Measurements from ENCODE around the gene MTHFD2. TPM values are rescaled to one million over a fixed set of nuclear protein-coding genes. Genes with fewer than 3 reads are reported as not detected.

Gene MTHFD2
- total and polyA plus RNA-seq, 2 donors (not counting 3 experiments of a cell fraction or from before 2014, with no cell fraction given): 25.6 to 83.2 TPM

DNA sequence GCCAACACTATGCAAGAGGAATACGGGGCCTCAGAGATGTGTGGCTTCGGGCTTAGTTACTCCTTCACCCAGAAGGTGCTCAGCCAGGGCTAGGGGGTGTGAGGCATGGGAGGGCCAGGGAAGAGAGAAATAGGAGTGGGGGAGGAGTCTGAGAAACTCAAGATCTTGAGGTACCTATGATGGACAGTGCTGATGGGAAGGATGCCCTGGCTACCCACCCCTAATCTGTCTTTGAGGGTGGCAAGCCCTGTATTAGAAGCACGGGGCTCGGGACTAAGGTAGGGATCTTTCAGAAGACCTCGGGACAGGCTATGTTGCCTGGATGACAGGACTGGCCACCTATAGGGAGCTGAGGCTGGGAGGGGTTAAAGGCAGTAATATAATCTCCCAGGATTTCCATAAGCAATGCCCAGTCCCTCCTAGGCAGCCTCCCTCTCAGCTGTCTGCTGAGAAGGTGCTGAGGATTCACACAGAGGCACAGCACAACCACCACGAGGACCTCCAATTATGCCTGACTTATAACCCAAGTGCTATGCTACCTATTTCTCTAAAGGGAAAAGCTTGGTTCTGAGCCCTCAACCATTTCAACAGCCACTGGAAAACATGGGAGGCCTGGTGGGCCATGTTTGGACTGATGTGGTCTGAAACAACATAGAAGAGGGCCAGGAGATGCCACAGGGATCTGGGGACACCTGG lies 23.3 kb downstream of the MTHFD2 start:
- H3K9me1 ChIP-seq (replicated peaks; ENCODE audit: control insufficient read depth, extremely low read depth, insufficient read depth, low read length): no peaks in the 10 kb centered on the region
- peaks cover 0 to 3% of the 10 kb centered on the region in 2 experiments for H3K36me3 ChIP-seq (ENCODE audit: control insufficient read depth in 2 of 2, extremely low read depth in 1 of 2, insufficient read depth in 2 of 2, low read length in 2 of 2)
- TF ChIP-seq JUN (IDR thresholded peaks at IDR 0.05; ENCODE audit: borderline replicate concordance, insufficient read depth, insufficient read length, low read depth) (no peak), MYC (IDR thresholded peaks at IDR 0.05; ENCODE audit: low read depth, low read length) (no peak), GATA2 (IDR thresholded peaks at IDR 0.05; ENCODE audit: insufficient read depth, insufficient read length, low read depth, low read length) (no peak)
- TF ChIP-seq, protein P1, sequence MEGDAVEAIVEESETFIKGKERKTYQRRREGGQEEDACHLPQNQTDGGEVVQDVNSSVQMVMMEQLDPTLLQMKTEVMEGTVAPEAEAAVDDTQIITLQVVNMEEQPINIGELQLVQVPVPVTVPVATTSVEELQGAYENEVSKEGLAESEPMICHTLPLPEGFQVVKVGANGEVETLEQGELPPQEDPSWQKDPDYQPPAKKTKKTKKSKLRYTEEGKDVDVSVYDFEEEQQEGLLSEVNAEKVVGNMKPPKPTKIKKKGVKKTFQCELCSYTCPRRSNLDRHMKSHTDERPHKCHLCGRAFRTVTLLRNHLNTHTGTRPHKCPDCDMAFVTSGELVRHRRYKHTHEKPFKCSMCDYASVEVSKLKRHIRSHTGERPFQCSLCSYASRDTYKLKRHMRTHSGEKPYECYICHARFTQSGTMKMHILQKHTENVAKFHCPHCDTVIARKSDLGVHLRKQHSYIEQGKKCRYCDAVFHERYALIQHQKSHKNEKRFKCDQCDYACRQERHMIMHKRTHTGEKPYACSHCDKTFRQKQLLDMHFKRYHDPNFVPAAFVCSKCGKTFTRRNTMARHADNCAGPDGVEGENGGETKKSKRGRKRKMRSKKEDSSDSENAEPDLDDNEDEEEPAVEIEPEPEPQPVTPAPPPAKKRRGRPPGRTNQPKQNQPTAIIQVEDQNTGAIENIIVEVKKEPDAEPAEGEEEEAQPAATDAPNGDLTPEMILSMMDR (IDR thresholded peaks at IDR 0.05; ENCODE audit: extremely low read depth in 1 of 2, insufficient read depth in 1 of 2, low read depth in 1 of 2, low read length in 2 of 2): no peak
- intact Hi-C loops (cut with micrococcal nuclease) (no loop called here), dilution Hi-C loops (cut with MboI; ENCODE audit: extremely low pct_ligation_motif_present, low sequenced_read_pairs) (no loop called here)
- H3K79me2 ChIP-seq (ENCODE audit: control insufficient read depth, insufficient read depth, low read length): no peaks in the 10 kb centered on the region
- no peaks in the 10 kb centered on the region for H4K20me1 ChIP-seq (replicated peaks; ENCODE audit: control insufficient read depth, extremely low read depth, insufficient read depth, low read length)
- H3K4me3 ChIP-seq (replicated peaks in 1 of 3; ENCODE audit: insufficient read depth in 1 of 3, low read depth in 1 of 3, low read length in 3 of 3): no peak overlapping the region
- no peak overlapping the region for H3K4me2 ChIP-seq (ENCODE audit: insufficient read depth, low read length)
- no peaks in the 10 kb centered on the region for H3K4me1 ChIP-seq (ENCODE audit: control insufficient read depth, extremely low read depth, insufficient read depth, low read length)
- DNase-seq (ENCODE audit: low read depth, low spot score) (no peak), FAIRE-seq (no peak)
- POLR2A ChIA-PET: no interaction called here
- BruUV-seq (replicated peaks): no TSS peak
- H2AFZ ChIP-seq (ENCODE audit: low read depth, low read length): no peak overlapping the region
- no peaks in the 10 kb centered on the region for H3K9me3 ChIP-seq (replicated peaks; ENCODE audit: control insufficient read depth, insufficient read depth, low read length)
- H3K27ac ChIP-seq (ENCODE audit: insufficient read depth, low read depth, low read length): no peak overlapping the region
- H3K9ac ChIP-seq (replicated peaks; ENCODE audit: extremely low read depth, insufficient read depth, low read length): no peak overlapping the region
- CTCF ChIA-PET: no interaction called here
- H3K27me3 ChIP-seq (ENCODE audit: control insufficient read depth in 2 of 2, insufficient read depth in 2 of 2, low read length in 2 of 2): no peaks in the 10 kb centered on the region

DNA sequence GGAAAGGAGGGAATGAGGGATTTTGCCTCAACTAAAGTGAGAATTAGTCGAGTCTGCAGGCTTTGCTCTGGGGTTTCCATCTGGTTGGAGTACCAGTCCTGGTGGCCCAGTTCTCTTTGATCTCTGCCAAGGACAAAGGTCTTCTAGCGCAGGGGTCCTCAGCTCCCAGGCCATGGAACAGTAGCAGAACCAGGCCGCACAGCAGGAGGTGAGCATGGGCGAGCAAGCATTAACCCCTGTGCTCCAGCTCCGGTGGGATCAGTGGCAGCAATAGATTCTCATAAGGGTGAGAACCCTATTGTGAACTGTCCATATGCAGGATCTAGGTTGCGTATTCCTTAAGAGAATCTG lies 23.9 kb downstream of the MTHFD2 start:
- no peak overlapping the region for H3K9ac ChIP-seq (replicated peaks; ENCODE audit: extremely low read depth, insufficient read depth, low read length)
- no peaks in the 10 kb centered on the region for H3K9me3 ChIP-seq (replicated peaks; ENCODE audit: control insufficient read depth, insufficient read depth, low read length)
- dilution Hi-C loops (cut with MboI; ENCODE audit: extremely low pct_ligation_motif_present, low sequenced_read_pairs) (no loop called here), intact Hi-C loops (cut with micrococcal nuclease) (no loop called here)
- FAIRE-seq (no peak), DNase-seq (ENCODE audit: low read depth, low spot score) (no peak)
- peaks cover 0 to 3% of the 10 kb centered on the region in 2 experiments for H3K36me3 ChIP-seq (ENCODE audit: control insufficient read depth in 2 of 2, extremely low read depth in 1 of 2, insufficient read depth in 2 of 2, low read length in 2 of 2)
- no peak overlapping the region for H3K4me2 ChIP-seq (ENCODE audit: insufficient read depth, low read length)
- CTCF ChIA-PET: no interaction called here
- TF ChIP-seq MYC (IDR thresholded peaks at IDR 0.05; ENCODE audit: low read depth, low read length): no peak
- TF ChIP-seq GATA2 (IDR thresholded peaks at IDR 0.05; ENCODE audit: insufficient read depth, insufficient read length, low read depth, low read length): no peak
- TF ChIP-seq, protein P2, sequence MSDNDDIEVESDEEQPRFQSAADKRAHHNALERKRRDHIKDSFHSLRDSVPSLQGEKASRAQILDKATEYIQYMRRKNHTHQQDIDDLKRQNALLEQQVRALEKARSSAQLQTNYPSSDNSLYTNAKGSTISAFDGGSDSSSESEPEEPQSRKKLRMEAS (IDR thresholded peaks at IDR 0.05; ENCODE audit: insufficient read depth, insufficient read length): no peak
- TF ChIP-seq, protein P1 (IDR thresholded peaks at IDR 0.05; ENCODE audit: extremely low read depth in 1 of 2, insufficient read depth in 1 of 2, low read depth in 1 of 2, low read length in 2 of 2): no peak
- TF ChIP-seq JUN (IDR thresholded peaks at IDR 0.05; ENCODE audit: borderline replicate concordance, insufficient read depth, insufficient read length, low read depth): no peak
- no peak for TF ChIP-seq POLR2AphosphoS5 (IDR thresholded peaks at IDR 0.05; ENCODE audit: insufficient read depth, low read depth, low read length)
- no peak for TF ChIP-seq POLR2A (IDR thresholded peaks at IDR 0.05; ENCODE audit: low read depth, low read length)
- no peak for TF ChIP-seq FOS (IDR thresholded peaks at IDR 0.05; ENCODE audit: borderline replicate concordance, insufficient read depth, low read length)
- TF ChIP-seq EZH2 (IDR thresholded peaks at IDR 0.05; ENCODE audit: borderline replicate concordance, low read depth, low read length, severe bottlenecking): no peak
- BruUV-seq (replicated peaks): no TSS peak
- H2AFZ ChIP-seq (ENCODE audit: low read depth, low read length): no peak overlapping the region
- no peak overlapping the region for H3K27ac ChIP-seq (ENCODE audit: insufficient read depth, low read depth, low read length)
- no peaks in the 10 kb centered on the region for H3K9me1 ChIP-seq (replicated peaks; ENCODE audit: control insufficient read depth, extremely low read depth, insufficient read depth, low read length)
- no peaks in the 10 kb centered on the region for H3K4me1 ChIP-seq (ENCODE audit: control insufficient read depth, extremely low read depth, insufficient read depth, low read length)
- H3K27me3 ChIP-seq (ENCODE audit: control insufficient read depth in 2 of 2, insufficient read depth in 2 of 2, low read length in 2 of 2): no peaks in the 10 kb centered on the region
- H3K79me2 ChIP-seq (ENCODE audit: control insufficient read depth, insufficient read depth, low read length): no peaks in the 10 kb centered on the region
- POLR2A ChIA-PET: no interaction called here
- H4K20me1 ChIP-seq (replicated peaks; ENCODE audit: control insufficient read depth, extremely low read depth, insufficient read depth, low read length): no peaks in the 10 kb centered on the region
- H3K4me3 ChIP-seq (replicated peaks in 1 of 3; ENCODE audit: insufficient read depth in 1 of 3, low read depth in 1 of 3, low read length in 3 of 3): no peak overlapping the region

All from endothelial cell of umbilical vein (primary cell).